CD14-positive monocyte (primary cell): Measurements from ENCODE around the gene GGA2. TPM values are rescaled to one million over a fixed set of nuclear protein-coding genes. Genes with fewer than 3 reads are reported as not detected.

Experiments used
- DNase-seq, 3 donors: peaks; one replicate each; pipeline ENCODE4 v3.0.0-alpha.2; 2011 to 2022
- H2AFZ ChIP-seq: 2 replicates; pipeline ENCODE4 v1.6.0; 2012; ENCODE audit warnings: mild to moderate bottlenecking, low read depth, low read length, inconsistent platforms; ENCODE audit not compliant: insufficient read depth, poor library complexity, severe bottlenecking
- H3K27ac ChIP-seq, 2 donors: 1 replicate in 1 of 2; 2 replicates in 1 of 2; pipeline ENCODE4 v1.5.1; 2012 to 2013; ENCODE audit warnings: low read length in 2 of 2, control low read depth in 1 of 2, inconsistent platforms in 1 of 2, low read depth in 1 of 2, mild to moderate bottlenecking in 1 of 2
- H3K27me3 ChIP-seq, 2 donors: one replicate each; pipeline versions ENCODE4 v1.6.0 to v1.6.1; 2011 to 2013; ENCODE audit warnings: low read length in 2 of 2; ENCODE audit not compliant: control insufficient read depth in 2 of 2, insufficient read depth in 2 of 2
- H3K36me3 ChIP-seq, 2 donors: replicated peaks in 1 of 2; 1 replicate in 1 of 2; 2 replicates in 1 of 2; pipeline versions ENCODE4 v1.5.1 to v1.6.1; 2012 to 2013; ENCODE audit warnings: low read length in 2 of 2, control low read depth in 1 of 2, inconsistent platforms in 1 of 2, mild to moderate bottlenecking in 1 of 2; ENCODE audit not compliant: insufficient read depth in 2 of 2, control insufficient read depth in 1 of 2
- H3K4me1 ChIP-seq, 2 donors: 1 replicate in 1 of 2; 2 replicates in 1 of 2; pipeline versions ENCODE4 v1.5.1 to v1.6.1; 2012 to 2013; ENCODE audit warnings: low read length in 2 of 2, control low read depth in 1 of 2, inconsistent platforms in 1 of 2, mild to moderate bottlenecking in 1 of 2, moderate library complexity in 1 of 2; ENCODE audit not compliant: insufficient read depth in 2 of 2, control insufficient read depth in 1 of 2
- H3K4me2 ChIP-seq: replicated peaks from 2 replicates; pipeline ENCODE3; 2012; ENCODE audit warnings: low read length, moderate library complexity, mild to moderate bottlenecking; ENCODE audit not compliant: poor library complexity, severe bottlenecking; ENCODE audit errors: extremely low read depth
- H3K4me3 ChIP-seq, 3 experiments: fragments of 200-600 bp in 1 of 3; sonication (generic) in 1 of 3; replicated peaks in 1 of 3; 1 replicate in 2 of 3; 2 replicates in 1 of 3; pipeline ENCODE4 v1.5.1; 2011 to 2013; ENCODE audit warnings: low read length in 3 of 3, mild to moderate bottlenecking in 3 of 3, control low read depth in 2 of 3, low read depth in 2 of 3, inconsistent platforms in 1 of 3, moderate library complexity in 1 of 3
- H3K79me2 ChIP-seq: 2 replicates; pipeline ENCODE4 v1.6.0; 2012; ENCODE audit warnings: mild to moderate bottlenecking, control low read depth, inconsistent platforms, low read length, moderate library complexity; ENCODE audit not compliant: insufficient read depth
- H3K9ac ChIP-seq: 2 replicates; pipeline ENCODE4 v1.6.0; 2017; ENCODE audit warnings: low read length, mild to moderate bottlenecking; ENCODE audit not compliant: insufficient read depth, poor library complexity, severe bottlenecking
- H3K9me3 ChIP-seq, 2 donors: replicated peaks in 1 of 2; 1 replicate in 1 of 2; 2 replicates in 1 of 2; pipeline versions ENCODE4 v1.5.1 to v1.6.1; 2012 to 2013; ENCODE audit warnings: low read length in 2 of 2, control low read depth in 1 of 2; ENCODE audit not compliant: control insufficient read depth in 1 of 2, insufficient read depth in 1 of 2
- H4K20me1 ChIP-seq: 2 replicates; pipeline ENCODE4 v1.6.0; 2012; ENCODE audit warnings: mild to moderate bottlenecking, low read length, control low read depth, moderate library complexity; ENCODE audit not compliant: insufficient read depth
- H3K27ac Mint-ChIP-seq, 7 donors: one replicate each; pipeline ENCODE4 v1.8.0; 2020; ENCODE audit warnings: mild to moderate bottlenecking in 7 of 7, mixed read lengths in 7 of 7, moderate library complexity in 6 of 7, inconsistent platforms in 2 of 7
- H3K27me3 Mint-ChIP-seq, 3 donors: one replicate each; pipeline ENCODE4 v1.8.0; 2021 to 2022; ENCODE audit warnings: low read depth in 3 of 3, mild to moderate bottlenecking in 3 of 3, mixed read lengths in 3 of 3, moderate library complexity in 3 of 3, inconsistent platforms in 1 of 3
- H3K36me3 Mint-ChIP-seq, 2 donors: one replicate each; pipeline ENCODE4 v1.8.0; 2020; ENCODE audit warnings: mixed read lengths in 2 of 2, inconsistent platforms in 1 of 2, mild to moderate bottlenecking in 1 of 2
- H3K4me1 Mint-ChIP-seq: one replicate; pipeline ENCODE4 v1.8.0; 2020; ENCODE audit warnings: mild to moderate bottlenecking, mixed read lengths
- H3K4me3 Mint-ChIP-seq, 2 donors: one replicate each; pipeline ENCODE4 v1.8.0; 2020; ENCODE audit warnings: mild to moderate bottlenecking in 2 of 2, mixed read lengths in 2 of 2, moderate library complexity in 1 of 2
- H3K9me3 Mint-ChIP-seq, 7 donors: one replicate each; pipeline ENCODE4 v1.8.0; 2020 to 2022; ENCODE audit warnings: mixed read lengths in 7 of 7, mild to moderate bottlenecking in 6 of 7, moderate library complexity in 6 of 7, inconsistent platforms in 2 of 7
- CTCF ChIP-seq: fragments of 200-600 bp; IDR thresholded peaks from one replicate; pipeline ENCODE4 v1.8.0; 2022; ENCODE audit warnings: antibody characterized with exemption, mild to moderate bottlenecking
- WGBS: methylation state at CpG from one replicate; pipeline ENCODE4 v1.1.5; 2013; ENCODE audit warnings: missing lambda C conversion rate; ENCODE audit not compliant: insufficient coverage; 5-methylcytosine and 5-hydroxymethylcytosine counted together
- intact Hi-C, 2 donors: fragments of 100-400 bp; cut with micrococcal nuclease; formaldehyde crosslinking; loops; one replicate each; pipeline versions ENCODE4 v1.15.0 to v1.15.1; 2023
- polyA plus RNA-seq, 3 donors: library from polyadenylated mRNA; depleted of rRNA in 1 of 3; unstranded in 2 of 3; stranded (reverse) in 1 of 3; fragments of 300-500 nt in 2 of 3; fragments of >200 nt in 1 of 3; fragmentation: Illumina TruSeq in 2 of 3; gene quantifications; 1 replicate in 2 of 3; 2 replicates in 1 of 3; pipeline ENCODE4 v1.2.3, GENCODE V29; 2012 to 2021

The GGA2 gene
- polyA plus RNA-seq, 3 donors: 37.5 to 55.4 (median 49.5) TPM

DNA sequence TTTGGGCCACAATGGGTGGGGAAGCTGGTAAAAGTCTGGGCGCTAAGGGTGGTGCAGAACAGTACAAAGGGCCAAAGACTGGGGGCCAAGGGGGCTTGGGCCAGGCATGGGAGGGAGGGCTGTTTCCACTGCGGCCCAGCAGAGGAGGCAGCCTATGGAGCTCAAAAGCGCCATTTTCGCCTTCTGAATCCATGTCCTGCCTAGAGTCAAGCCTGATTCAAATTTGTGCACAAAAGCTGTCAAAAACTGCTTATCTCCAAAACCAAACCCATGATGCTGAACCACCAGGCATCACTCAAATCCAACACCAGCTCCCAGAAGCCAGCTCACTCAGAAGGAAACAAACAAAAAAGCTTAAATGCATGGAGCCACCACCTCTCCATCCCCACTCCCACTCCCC is 73.3 kb downstream of the GGA2 start:
- 100% methylated on average over 1 of the region's 4 CpGs for WGBS
- TF ChIP-seq CTCF: no peak
- H3K27me3 ChIP-seq: no peaks in the 10 kb centered on the region
- Mint-ChIP-seq H3K4me1 (peaks cover 13% of the 10 kb centered on the region), H3K9me3 (no peaks in the 10 kb centered on the region), H3K27me3 (no peaks in the 10 kb centered on the region), H3K4me3 (no peak overlapping the region), H3K27ac (peak overlapping the region in 1 of 7 donors; percentile 32), H3K36me3 (peaks cover 56 to 75% of the 10 kb centered on the region in 2 donors)
- H3K4me2 ChIP-seq: no peak overlapping the region
- no peak overlapping the region for H3K9ac ChIP-seq
- no peak overlapping the region for H3K27ac ChIP-seq
- H3K36me3 ChIP-seq: peaks cover 49 to 66% of the 10 kb centered on the region in 2 donors
- H2AFZ ChIP-seq: no peak overlapping the region
- H3K9me3 ChIP-seq: no peaks in the 10 kb centered on the region
- no peaks in the 10 kb centered on the region for H3K79me2 ChIP-seq
- intact Hi-C loops: loop anchor here in 1 of 2 donors (10.0 kb wide), 1 partner anchor 542 kb away; no protein-coding TSS in a partner anchor
- peaks cover 9 to 12% of the 10 kb centered on the region in 2 donors for H3K4me1 ChIP-seq
- no peak overlapping the region for H3K4me3 ChIP-seq
- DNase-seq: no peak
- peaks cover 4% of the 10 kb centered on the region for H4K20me1 ChIP-seq

DNA sequence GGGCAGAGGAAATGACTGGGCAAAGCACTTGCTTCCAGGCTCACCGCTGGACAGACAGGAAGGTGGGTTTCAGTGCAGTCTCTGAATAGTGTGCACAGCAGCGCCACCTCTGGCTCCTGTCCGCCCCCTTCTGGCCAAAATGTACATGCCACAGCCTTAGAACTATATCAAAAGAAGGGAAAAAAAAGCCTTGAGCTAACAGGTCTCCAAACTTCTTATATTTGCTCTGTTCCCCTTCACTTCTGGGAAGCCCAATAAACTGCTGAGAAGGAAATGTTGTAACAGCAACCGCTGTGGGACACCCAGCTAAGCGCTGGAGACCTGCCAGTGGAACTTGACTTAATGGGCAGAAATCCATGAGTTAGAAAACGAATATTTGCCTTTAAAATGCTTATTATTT is 74.8 kb downstream of the GGA2 start:
- intact Hi-C loops: loop anchor here in 1 of 2 donors (10.0 kb wide), 1 partner anchor 541 kb away; no protein-coding TSS in a partner anchor
- H3K9me3 Mint-ChIP-seq: no peaks in the 10 kb centered on the region
- Histone ChIP-seq H2AFZ (peak overlapping the region; percentile 30), H3K4me3 (no peak overlapping the region), H3K4me1 (peaks cover 9 to 12% of the 10 kb centered on the region in 2 donors), H3K27me3 (no peaks in the 10 kb centered on the region), H4K20me1 (peaks cover 4% of the 10 kb centered on the region), H3K36me3 (peaks cover 38 to 63% of the 10 kb centered on the region in 2 donors), H3K79me2 (no peaks in the 10 kb centered on the region), H3K9ac (no peak overlapping the region), H3K9me3 (no peaks in the 10 kb centered on the region), H3K27ac (peak overlapping the region in 1 of 2 donors; percentile 21), H3K4me2 (peak overlapping the region; percentile 3)
- DNase-seq: peak; percentile 37 to 62 (median 46)
- 0% methylated on average over 1 of the region's 6 CpGs for WGBS
- peaks cover 13% of the 10 kb centered on the region for H3K4me1 Mint-ChIP-seq
- no peaks in the 10 kb centered on the region for H3K27me3 Mint-ChIP-seq
- no peak overlapping the region for H3K4me3 Mint-ChIP-seq
- H3K36me3 Mint-ChIP-seq: peaks cover 49 to 69% of the 10 kb centered on the region in 2 donors
- peak; percentile 91 for TF ChIP-seq CTCF
- peak overlapping the region in 6 of 7 donors; percentile 35 to 77 (median 55) for H3K27ac Mint-ChIP-seq
